SK-N-SH treated with all-trans-retinoic acid at 6 μM for 48 hours (cell line): Measurements from ENCODE around the gene SH3PXD2A.

Experiments
- ATAC-seq: fragments of 200-7000 bp; cut with Tn5 transposase; 3 replicates; pipeline ENCODE4 v1.9.1; 2020; ENCODE audit warnings: mild to moderate bottlenecking, moderate library complexity
- ARNTL ChIP-seq: fragments of 450-650 bp; formaldehyde crosslinking; IDR thresholded peaks from 2 replicates; pipeline ENCODE4 v1.5.0; 2020; ENCODE audit warnings: low read depth, mild to moderate bottlenecking, moderate library complexity, borderline replicate concordance
- BACH2 ChIP-seq: fragments of 250-450 bp; sonication (Bioruptor Pico); IDR thresholded peaks from 2 replicates; pipeline ENCODE4 v1.9.0; 2021; ENCODE audit warnings: mild to moderate bottlenecking, borderline replicate concordance
- ESRRG ChIP-seq: fragments of 250-450 bp; sonication (Bioruptor Pico); IDR thresholded peaks from 2 replicates; pipeline ENCODE4 v1.6.1; 2021; ENCODE audit warnings: mild to moderate bottlenecking
- GLIS3 ChIP-seq: fragments of 250-450 bp; sonication (Bioruptor Pico); IDR thresholded peaks from 2 replicates; pipeline ENCODE4 v1.5.0; 2020; ENCODE audit warnings: mild to moderate bottlenecking, moderate library complexity
- ISL1 ChIP-seq: fragments of 250-450 bp; sonication (Bioruptor Pico); IDR thresholded peaks from 2 replicates; pipeline ENCODE4 v2.1.2; 2022; ENCODE audit warnings: mild to moderate bottlenecking, moderate library complexity
- OSR1 ChIP-seq: fragments of 250-450 bp; sonication (Bioruptor Pico); IDR thresholded peaks from 2 replicates; pipeline ENCODE4 v1.8.0; 2022; ENCODE audit warnings: moderate library complexity, mild to moderate bottlenecking, inconsistent platforms
- PPARA ChIP-seq: fragments of 250-450 bp; sonication (Bioruptor Pico); IDR thresholded peaks from 2 replicates; pipeline ENCODE4 v1.5.0; 2020; ENCODE audit warnings: mild to moderate bottlenecking, borderline replicate concordance
- RARB ChIP-seq: fragments of 250-450 bp; sonication (Bioruptor Pico); IDR thresholded peaks from 2 replicates; pipeline ENCODE4 v1.8.0; 2021; ENCODE audit warnings: mild to moderate bottlenecking, moderate library complexity
- SNAI2 ChIP-seq: fragments of 250-450 bp; sonication (Bioruptor Pico); IDR thresholded peaks from 2 replicates; pipeline ENCODE4 v1.5.0; 2020; ENCODE audit warnings: mild to moderate bottlenecking, moderate library complexity
- TOX ChIP-seq: fragments of 250-450 bp; sonication (Bioruptor Pico); IDR thresholded peaks from 2 replicates; pipeline ENCODE4 v1.8.0; 2021; ENCODE audit warnings: mild to moderate bottlenecking, moderate library complexity, borderline replicate concordance
- ZC3H10 ChIP-seq: fragments of 250-450 bp; sonication (Bioruptor Pico); IDR thresholded peaks from 2 replicates; pipeline ENCODE4 v1.5.1; 2021; ENCODE audit warnings: mild to moderate bottlenecking, moderate library complexity
- ZFP30 ChIP-seq: fragments of 450-650 bp; formaldehyde crosslinking; IDR thresholded peaks from 2 replicates; pipeline ENCODE4 v1.5.0; 2022; ENCODE audit warnings: mild to moderate bottlenecking, moderate library complexity
- ZNF565 ChIP-seq: fragments of 450-650 bp; formaldehyde crosslinking; conservative IDR thresholded peaks from 2 replicates; pipeline ENCODE4 v1.5.0; 2020; ENCODE audit warnings: low read depth, mild to moderate bottlenecking, moderate library complexity
- ZNF70 ChIP-seq: fragments of 450-650 bp; formaldehyde crosslinking; IDR thresholded peaks from 2 replicates; pipeline ENCODE4 v1.5.0; 2020; ENCODE audit warnings: mild to moderate bottlenecking, moderate library complexity
- ZNF8 ChIP-seq: fragments of 450-650 bp; formaldehyde crosslinking; IDR thresholded peaks from 2 replicates; pipeline ENCODE4 v1.5.0; 2020; ENCODE audit warnings: mild to moderate bottlenecking, moderate library complexity
- TF ChIP-seq, protein P1 (sequence below): fragments of 250-450 bp; sonication (Bioruptor Pico); IDR thresholded peaks from 2 replicates; pipeline ENCODE4 v1.5.0; 2020; ENCODE audit warnings: mild to moderate bottlenecking, moderate library complexity
- TF ChIP-seq, protein P2 (sequence below): fragments of 250-450 bp; sonication (Bioruptor Pico); IDR thresholded peaks from 2 replicates; pipeline ENCODE4 v1.8.0; 2021; ENCODE audit warnings: low read depth, mild to moderate bottlenecking, moderate library complexity, borderline replicate concordance
- TF ChIP-seq, protein P3 (sequence below): fragments of 250-450 bp; sonication (Bioruptor Pico); IDR thresholded peaks from 2 replicates; pipeline ENCODE4 v1.5.1; 2021; ENCODE audit warnings: mild to moderate bottlenecking, moderate library complexity
- TF ChIP-seq, protein P4 (sequence below): fragments of 250-450 bp; sonication (Bioruptor Pico); IDR thresholded peaks from 2 replicates; pipeline ENCODE4 v1.8.0; 2020; ENCODE audit warnings: mild to moderate bottlenecking, moderate library complexity, borderline replicate concordance
- TF ChIP-seq, protein P5 (sequence below): fragments of 250-450 bp; sonication (Bioruptor Pico); IDR thresholded peaks from 2 replicates; pipeline ENCODE4 v1.5.1; 2020; ENCODE audit warnings: low read depth, mild to moderate bottlenecking, moderate library complexity

SH3PXD2A gene

DNA sequence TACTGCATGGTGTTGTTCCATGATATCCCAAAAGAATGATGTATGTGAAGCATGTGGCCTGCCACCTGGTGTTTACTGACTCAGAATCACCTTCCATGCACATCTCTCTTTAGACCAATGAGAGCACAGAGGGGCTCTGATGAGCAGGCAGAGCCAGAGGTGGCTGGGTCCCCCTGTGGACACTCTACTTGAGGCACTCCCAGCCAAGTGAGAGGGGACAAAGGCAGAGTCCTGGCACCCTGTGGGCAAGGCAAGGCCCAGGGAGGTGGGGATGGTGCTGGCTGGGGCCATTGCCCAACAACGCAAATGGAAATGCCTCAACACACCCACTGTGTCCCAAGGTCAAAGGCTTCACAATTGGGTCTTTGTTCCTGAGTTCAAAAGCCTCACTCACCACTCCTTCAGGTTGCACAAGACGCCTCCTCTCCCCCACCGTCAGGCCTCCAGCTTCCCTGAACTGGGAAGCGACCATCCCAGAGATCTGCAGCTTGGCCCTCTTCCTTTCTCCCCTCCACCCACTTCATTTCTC is 197.3 kb downstream of the SH3PXD2A start:
- ATAC-seq: no peak
- TF ChIP-seq RARB (CRISPR knock-in tag): no peak
- no peak for TF ChIP-seq ZNF70 (CRISPR knock-in tag)
- no peak for TF ChIP-seq TOX (CRISPR knock-in tag)
- TF ChIP-seq, protein P1, sequence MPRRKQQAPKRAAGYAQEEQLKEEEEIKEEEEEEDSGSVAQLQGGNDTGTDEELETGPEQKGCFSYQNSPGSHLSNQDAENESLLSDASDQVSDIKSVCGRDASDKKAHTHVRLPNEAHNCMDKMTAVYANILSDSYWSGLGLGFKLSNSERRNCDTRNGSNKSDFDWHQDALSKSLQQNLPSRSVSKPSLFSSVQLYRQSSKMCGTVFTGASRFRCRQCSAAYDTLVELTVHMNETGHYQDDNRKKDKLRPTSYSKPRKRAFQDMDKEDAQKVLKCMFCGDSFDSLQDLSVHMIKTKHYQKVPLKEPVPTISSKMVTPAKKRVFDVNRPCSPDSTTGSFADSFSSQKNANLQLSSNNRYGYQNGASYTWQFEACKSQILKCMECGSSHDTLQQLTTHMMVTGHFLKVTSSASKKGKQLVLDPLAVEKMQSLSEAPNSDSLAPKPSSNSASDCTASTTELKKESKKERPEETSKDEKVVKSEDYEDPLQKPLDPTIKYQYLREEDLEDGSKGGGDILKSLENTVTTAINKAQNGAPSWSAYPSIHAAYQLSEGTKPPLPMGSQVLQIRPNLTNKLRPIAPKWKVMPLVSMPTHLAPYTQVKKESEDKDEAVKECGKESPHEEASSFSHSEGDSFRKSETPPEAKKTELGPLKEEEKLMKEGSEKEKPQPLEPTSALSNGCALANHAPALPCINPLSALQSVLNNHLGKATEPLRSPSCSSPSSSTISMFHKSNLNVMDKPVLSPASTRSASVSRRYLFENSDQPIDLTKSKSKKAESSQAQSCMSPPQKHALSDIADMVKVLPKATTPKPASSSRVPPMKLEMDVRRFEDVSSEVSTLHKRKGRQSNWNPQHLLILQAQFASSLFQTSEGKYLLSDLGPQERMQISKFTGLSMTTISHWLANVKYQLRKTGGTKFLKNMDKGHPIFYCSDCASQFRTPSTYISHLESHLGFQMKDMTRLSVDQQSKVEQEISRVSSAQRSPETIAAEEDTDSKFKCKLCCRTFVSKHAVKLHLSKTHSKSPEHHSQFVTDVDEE (CRISPR knock-in tag): no peak
- no peak for TF ChIP-seq ISL1 (CRISPR knock-in tag)
- no peak for TF ChIP-seq ZFP30 (CRISPR knock-in tag)
- TF ChIP-seq, protein P2, sequence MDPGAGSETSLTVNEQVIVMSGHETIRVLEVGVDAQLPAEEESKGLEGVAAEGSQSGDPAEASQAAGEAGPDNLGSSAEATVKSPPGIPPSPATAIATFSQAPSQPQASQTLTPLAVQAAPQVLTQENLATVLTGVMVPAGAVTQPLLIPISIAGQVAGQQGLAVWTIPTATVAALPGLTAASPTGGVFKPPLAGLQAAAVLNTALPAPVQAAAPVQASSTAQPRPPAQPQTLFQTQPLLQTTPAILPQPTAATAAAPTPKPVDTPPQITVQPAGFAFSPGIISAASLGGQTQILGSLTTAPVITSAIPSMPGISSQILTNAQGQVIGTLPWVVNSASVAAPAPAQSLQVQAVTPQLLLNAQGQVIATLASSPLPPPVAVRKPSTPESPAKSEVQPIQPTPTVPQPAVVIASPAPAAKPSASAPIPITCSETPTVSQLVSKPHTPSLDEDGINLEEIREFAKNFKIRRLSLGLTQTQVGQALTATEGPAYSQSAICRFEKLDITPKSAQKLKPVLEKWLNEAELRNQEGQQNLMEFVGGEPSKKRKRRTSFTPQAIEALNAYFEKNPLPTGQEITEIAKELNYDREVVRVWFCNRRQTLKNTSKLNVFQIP (CRISPR knock-in tag): no peak
- TF ChIP-seq ARNTL (CRISPR knock-in tag): no peak

DNA sequence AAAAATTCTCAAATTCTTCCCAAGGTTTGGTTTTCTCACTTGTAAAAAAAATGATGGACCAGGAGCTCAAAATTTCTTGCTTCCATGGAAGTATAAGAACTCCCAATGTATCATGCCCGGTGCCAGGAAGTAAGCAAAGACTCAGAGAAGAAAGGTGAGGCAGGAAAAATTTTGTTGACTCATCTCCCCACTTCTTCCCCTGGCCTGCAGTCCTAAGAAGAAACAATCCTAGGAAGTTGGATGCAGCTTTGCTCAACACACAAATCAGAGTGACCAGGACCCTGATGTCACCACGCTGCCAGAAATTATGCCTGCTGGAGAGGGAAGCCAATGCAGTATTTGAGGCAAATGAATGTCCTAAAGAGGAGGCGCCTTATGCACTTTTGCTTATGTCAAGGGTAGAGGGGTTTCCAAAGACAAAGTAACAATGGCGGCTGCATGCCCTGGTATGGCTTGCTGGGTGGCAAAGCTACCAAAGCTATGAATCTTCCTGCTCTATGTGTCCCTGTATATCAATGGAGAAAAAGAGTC is 198.2 kb downstream of the SH3PXD2A start:
- TF ChIP-seq ZNF8 (CRISPR knock-in tag) (no peak), GLIS3 (CRISPR knock-in tag) (no peak)

DNA sequence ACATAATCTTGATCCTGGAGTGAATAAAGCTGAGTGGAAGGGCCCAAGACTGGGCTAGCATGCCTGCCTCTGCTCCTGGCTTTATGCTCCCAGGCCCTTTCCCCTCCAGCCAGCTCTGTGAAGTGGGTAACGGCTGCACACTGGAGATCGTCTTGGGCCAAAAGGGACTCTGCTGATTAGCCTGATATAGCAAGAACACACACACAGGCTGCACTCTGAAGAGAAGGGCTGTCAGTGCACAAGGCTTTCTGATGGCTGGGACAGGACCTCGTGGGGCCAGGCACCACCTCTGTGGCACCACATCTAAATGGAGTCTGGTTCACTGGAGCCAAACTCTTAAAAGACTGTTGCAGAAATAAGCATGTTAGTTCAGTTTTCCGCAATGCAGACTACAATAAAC is 200.5 kb downstream of the SH3PXD2A start:
- no peak for ATAC-seq
- TF ChIP-seq BACH2 (CRISPR knock-in tag) (no peak), ZNF8 (CRISPR knock-in tag) (no peak), OSR1 (no peak), GLIS3 (CRISPR knock-in tag) (no peak), ISL1 (CRISPR knock-in tag) (no peak), ZFP30 (CRISPR knock-in tag) (no peak), ZC3H10 (CRISPR knock-in tag) (no peak), ESRRG (CRISPR knock-in tag) (no peak), TOX (CRISPR knock-in tag) (no peak), ZNF70 (CRISPR knock-in tag) (no peak), ZNF565 (no peak), ARNTL (CRISPR knock-in tag) (no peak)
- TF ChIP-seq, protein P3, sequence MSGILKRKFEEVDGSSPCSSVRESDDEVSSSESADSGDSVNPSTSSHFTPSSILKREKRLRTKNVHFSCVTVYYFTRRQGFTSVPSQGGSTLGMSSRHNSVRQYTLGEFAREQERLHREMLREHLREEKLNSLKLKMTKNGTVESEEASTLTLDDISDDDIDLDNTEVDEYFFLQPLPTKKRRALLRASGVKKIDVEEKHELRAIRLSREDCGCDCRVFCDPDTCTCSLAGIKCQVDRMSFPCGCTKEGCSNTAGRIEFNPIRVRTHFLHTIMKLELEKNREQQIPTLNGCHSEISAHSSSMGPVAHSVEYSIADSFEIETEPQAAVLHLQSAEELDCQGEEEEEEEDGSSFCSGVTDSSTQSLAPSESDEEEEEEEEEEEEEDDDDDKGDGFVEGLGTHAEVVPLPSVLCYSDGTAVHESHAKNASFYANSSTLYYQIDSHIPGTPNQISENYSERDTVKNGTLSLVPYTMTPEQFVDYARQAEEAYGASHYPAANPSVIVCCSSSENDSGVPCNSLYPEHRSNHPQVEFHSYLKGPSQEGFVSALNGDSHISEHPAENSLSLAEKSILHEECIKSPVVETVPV: no peak
- TF ChIP-seq, protein P4, sequence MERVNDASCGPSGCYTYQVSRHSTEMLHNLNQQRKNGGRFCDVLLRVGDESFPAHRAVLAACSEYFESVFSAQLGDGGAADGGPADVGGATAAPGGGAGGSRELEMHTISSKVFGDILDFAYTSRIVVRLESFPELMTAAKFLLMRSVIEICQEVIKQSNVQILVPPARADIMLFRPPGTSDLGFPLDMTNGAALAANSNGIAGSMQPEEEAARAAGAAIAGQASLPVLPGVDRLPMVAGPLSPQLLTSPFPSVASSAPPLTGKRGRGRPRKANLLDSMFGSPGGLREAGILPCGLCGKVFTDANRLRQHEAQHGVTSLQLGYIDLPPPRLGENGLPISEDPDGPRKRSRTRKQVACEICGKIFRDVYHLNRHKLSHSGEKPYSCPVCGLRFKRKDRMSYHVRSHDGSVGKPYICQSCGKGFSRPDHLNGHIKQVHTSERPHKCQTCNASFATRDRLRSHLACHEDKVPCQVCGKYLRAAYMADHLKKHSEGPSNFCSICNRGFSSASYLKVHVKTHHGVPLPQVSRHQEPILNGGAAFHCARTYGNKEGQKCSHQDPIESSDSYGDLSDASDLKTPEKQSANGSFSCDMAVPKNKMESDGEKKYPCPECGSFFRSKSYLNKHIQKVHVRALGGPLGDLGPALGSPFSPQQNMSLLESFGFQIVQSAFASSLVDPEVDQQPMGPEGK: no peak
- TF ChIP-seq, protein P5, sequence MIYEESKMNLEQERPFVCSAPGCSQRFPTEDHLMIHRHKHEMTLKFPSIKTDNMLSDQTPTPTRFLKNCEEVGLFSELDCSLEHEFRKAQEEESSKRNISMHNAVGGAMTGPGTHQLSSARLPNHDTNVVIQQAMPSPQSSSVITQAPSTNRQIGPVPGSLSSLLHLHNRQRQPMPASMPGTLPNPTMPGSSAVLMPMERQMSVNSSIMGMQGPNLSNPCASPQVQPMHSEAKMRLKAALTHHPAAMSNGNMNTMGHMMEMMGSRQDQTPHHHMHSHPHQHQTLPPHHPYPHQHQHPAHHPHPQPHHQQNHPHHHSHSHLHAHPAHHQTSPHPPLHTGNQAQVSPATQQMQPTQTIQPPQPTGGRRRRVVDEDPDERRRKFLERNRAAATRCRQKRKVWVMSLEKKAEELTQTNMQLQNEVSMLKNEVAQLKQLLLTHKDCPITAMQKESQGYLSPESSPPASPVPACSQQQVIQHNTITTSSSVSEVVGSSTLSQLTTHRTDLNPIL (CRISPR knock-in tag): no peak

More for the DNA sequence above, 198.2 kb downstream of the SH3PXD2A start:
- no peak for ATAC-seq

DNA sequence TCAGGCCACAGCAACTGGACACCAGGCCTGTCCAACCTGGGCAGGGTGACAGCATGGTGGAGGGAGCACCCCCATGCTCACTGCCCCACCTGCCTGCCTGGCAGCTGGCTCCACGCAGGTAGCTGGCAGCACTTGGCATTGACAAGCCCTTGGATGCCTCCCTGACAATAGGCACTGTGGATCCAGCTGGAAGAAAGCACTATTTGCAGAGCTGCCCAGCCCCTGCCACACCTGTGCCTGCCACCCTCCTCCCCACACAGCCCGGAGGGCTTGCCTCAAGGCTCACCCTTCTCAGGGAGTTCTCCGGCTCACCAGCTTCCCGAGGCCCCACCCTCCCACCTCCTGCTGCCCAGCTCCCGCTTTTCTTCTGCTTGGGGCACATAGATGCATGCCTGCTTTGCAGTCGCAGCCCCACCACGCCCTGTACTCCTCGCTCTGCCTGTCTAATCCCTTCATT is 201.8 kb downstream of the SH3PXD2A start:
- no peak for ATAC-seq
- TF ChIP-seq ZNF565 (no peak), PPARA (CRISPR knock-in tag) (no peak), ESRRG (CRISPR knock-in tag) (no peak), ZC3H10 (CRISPR knock-in tag) (no peak), OSR1 (no peak), ZFP30 (CRISPR knock-in tag) (no peak), SNAI2 (no peak), BACH2 (CRISPR knock-in tag) (no peak), ZNF8 (CRISPR knock-in tag) (no peak), ZNF70 (CRISPR knock-in tag) (no peak)
- TF ChIP-seq, protein P5 (CRISPR knock-in tag): no peak
- TF ChIP-seq, protein P2 (CRISPR knock-in tag): no peak
- TF ChIP-seq, protein P3: no peak
